Memory B cell (primary cell): ENCODE data around the gene SMARCA4.

Source experiments
- ATAC-seq: fragments of 150-1000 bp; cut with Tn5 transposase; 2 replicates; pipeline ENCODE4 v1.10.0; 2021; ENCODE audit warnings: low read depth, mild to moderate bottlenecking, moderate library complexity
- DNase-seq, 2 donors: peaks; one replicate each; pipeline ENCODE4 v3.0.0; 2022; ENCODE audit warnings: low spot score in 2 of 2
- H3K27ac Mint-ChIP-seq: one replicate; pipeline ENCODE4 v1.8.0; 2022; ENCODE audit warnings: mild to moderate bottlenecking, moderate library complexity, mixed read lengths
- H3K27me3 Mint-ChIP-seq: one replicate; pipeline ENCODE4 v1.8.0; 2022; ENCODE audit warnings: mixed read lengths
- H3K36me3 Mint-ChIP-seq: one replicate; pipeline ENCODE4 v1.8.0; 2022; ENCODE audit warnings: mild to moderate bottlenecking, mixed read lengths
- H3K4me1 Mint-ChIP-seq: one replicate; pipeline ENCODE4 v1.8.0; 2022; ENCODE audit warnings: mixed read lengths
- H3K4me3 Mint-ChIP-seq: one replicate; pipeline ENCODE4 v1.8.0; 2022; ENCODE audit warnings: mild to moderate bottlenecking, moderate library complexity, mixed read lengths
- H3K9me3 Mint-ChIP-seq: one replicate; pipeline ENCODE4 v1.8.0; 2022; ENCODE audit warnings: mixed read lengths

Gene SMARCA4

GRCh38 chr19:10998666-10999065 is 37.8 kb downstream of the SMARCA4 start:
- H3K9me3 Mint-ChIP-seq, result no peaks in the 10 kb centered on the region
- no peak overlapping the region for H3K27ac Mint-ChIP-seq
- ATAC-seq (no peak), DNase-seq (no peak)
- no peaks in the 10 kb centered on the region for H3K27me3 Mint-ChIP-seq
- no peak overlapping the region for H3K4me3 Mint-ChIP-seq
- no peaks in the 10 kb centered on the region for H3K4me1 Mint-ChIP-seq
- H3K36me3 Mint-ChIP-seq, result peaks cover 35% of the 10 kb centered on the region

GRCh38 chr19:11005521-11005920 is 44.7 kb downstream of the SMARCA4 start:
- no peak overlapping the region for H3K27ac Mint-ChIP-seq
- H3K4me3 Mint-ChIP-seq, result no peak overlapping the region
- no peaks in the 10 kb centered on the region for H3K27me3 Mint-ChIP-seq
- no peaks in the 10 kb centered on the region for H3K4me1 Mint-ChIP-seq
- H3K36me3 Mint-ChIP-seq, result peaks cover 41% of the 10 kb centered on the region
- ATAC-seq, result no peak
- H3K9me3 Mint-ChIP-seq, result no peaks in the 10 kb centered on the region
- DNase-seq, result no peak

- Mint-ChIP-seq H3K36me3 (peaks cover 41% of the 10 kb centered on the region), H3K4me3 (no peak overlapping the region), H3K27me3 (no peaks in the 10 kb centered on the region), H3K9me3 (no peaks in the 10 kb centered on the region), H3K27ac (no peak overlapping the region), H3K4me1 (no peaks in the 10 kb centered on the region)
- DNase-seq (no peak), ATAC-seq (no peak)
Observed at GRCh38 chr19:11007385-11007784, 46.6 kb downstream of the SMARCA4 start.

DNA sequence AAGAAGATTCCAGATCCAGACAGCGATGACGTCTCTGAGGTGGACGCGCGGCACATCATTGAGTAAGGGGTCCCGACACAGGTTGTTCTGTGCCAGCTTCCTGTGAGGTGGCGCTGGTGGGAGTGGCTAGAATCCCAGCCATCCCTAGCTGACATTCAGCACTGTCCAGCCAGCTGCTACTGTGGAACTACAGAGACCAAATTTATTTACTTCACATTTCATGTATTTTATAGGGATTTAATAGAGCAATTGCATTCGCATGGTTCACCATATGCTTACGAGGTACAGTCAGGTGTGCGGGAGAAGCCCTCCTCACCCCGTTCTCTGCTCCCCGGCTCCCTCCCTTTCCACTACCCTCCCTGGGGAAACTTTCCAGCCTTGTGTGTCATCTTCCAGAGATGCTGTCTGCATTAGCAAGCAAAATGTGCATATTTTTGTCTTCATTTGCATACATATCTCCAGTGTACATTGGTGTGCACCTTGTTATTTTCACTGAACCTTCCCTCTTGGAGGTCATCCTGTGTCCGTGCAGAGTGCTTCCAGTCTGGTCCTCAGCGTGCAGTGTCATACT is 47.2 kb downstream of the SMARCA4 start:
- no peak for DNase-seq
- Mint-ChIP-seq H3K27ac (no peak overlapping the region), H3K36me3 (peaks cover 42% of the 10 kb centered on the region), H3K4me1 (no peaks in the 10 kb centered on the region), H3K4me3 (no peak overlapping the region), H3K9me3 (no peaks in the 10 kb centered on the region), H3K27me3 (no peaks in the 10 kb centered on the region)
- no peak for ATAC-seq

DNA sequence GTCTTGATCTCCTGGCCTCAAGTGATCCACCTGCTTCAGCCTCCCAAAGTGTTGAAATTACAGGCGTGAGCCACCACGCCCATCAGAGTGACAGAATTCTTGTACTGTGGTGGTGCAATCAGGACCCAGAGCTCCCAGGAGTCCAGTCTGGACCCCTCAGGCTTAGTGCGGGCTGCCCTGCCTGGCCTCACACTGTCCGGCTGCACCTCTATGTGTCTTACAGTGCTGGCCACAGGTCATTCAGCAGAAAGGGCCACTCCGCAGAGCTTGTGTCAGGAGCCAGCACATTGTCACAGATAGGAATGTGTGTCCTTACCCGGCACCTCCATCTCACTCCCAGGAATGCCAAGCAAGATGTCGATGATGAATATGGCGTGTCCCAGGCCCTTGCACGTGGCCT is 49.2 kb downstream of the SMARCA4 start:
- Mint-ChIP-seq H3K4me1 (no peaks in the 10 kb centered on the region), H3K27ac (no peak overlapping the region), H3K9me3 (no peaks in the 10 kb centered on the region), H3K4me3 (no peak overlapping the region), H3K27me3 (no peaks in the 10 kb centered on the region), H3K36me3 (peaks cover 40% of the 10 kb centered on the region)
- DNase-seq, result no peak
- ATAC-seq, result no peak

GRCh38 chr19:11012507-11012906 is 51.7 kb downstream of the SMARCA4 start:
- DNase-seq, result no peak
- H3K4me1 Mint-ChIP-seq, result no peaks in the 10 kb centered on the region
- H3K9me3 Mint-ChIP-seq, result no peaks in the 10 kb centered on the region
- H3K4me3 Mint-ChIP-seq, result no peak overlapping the region
- ATAC-seq, result no peak
- no peaks in the 10 kb centered on the region for H3K27me3 Mint-ChIP-seq
- H3K27ac Mint-ChIP-seq, result no peak overlapping the region
- H3K36me3 Mint-ChIP-seq, result peaks cover 46% of the 10 kb centered on the region

DNA sequence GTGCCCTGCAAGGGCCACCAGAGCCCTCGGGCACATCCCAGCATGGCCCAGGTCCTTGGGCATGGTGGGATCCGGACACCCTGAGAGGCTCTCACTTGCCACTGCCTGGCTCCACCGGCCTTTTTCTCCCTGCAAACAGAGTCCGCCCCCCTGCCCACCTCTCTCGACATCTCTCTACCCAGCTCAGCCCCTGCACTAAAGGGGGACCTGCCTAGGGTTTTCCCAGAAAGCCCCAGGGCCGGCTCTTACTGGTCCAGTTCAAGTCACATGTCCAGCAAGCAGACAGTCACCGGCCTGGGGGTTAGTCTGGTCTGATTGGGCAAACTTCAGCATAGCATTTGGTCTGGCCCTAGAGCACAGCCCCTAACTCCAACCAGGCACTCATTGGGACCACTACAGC is 52.9 kb downstream of the SMARCA4 start:
- H3K27ac Mint-ChIP-seq, result no peak overlapping the region
- H3K9me3 Mint-ChIP-seq, result no peaks in the 10 kb centered on the region
- DNase-seq (no peak), ATAC-seq (no peak)
- no peaks in the 10 kb centered on the region for H3K4me1 Mint-ChIP-seq
- H3K27me3 Mint-ChIP-seq, result no peaks in the 10 kb centered on the region
- no peak overlapping the region for H3K4me3 Mint-ChIP-seq
- peaks cover 50% of the 10 kb centered on the region for H3K36me3 Mint-ChIP-seq

- no peaks in the 10 kb centered on the region for H3K27me3 Mint-ChIP-seq
- DNase-seq, result no peak
- no peaks in the 10 kb centered on the region for H3K4me1 Mint-ChIP-seq
- H3K4me3 Mint-ChIP-seq, result no peak overlapping the region
- no peak overlapping the region for H3K27ac Mint-ChIP-seq
- ATAC-seq, result no peak
- no peaks in the 10 kb centered on the region for H3K9me3 Mint-ChIP-seq
- H3K36me3 Mint-ChIP-seq, result peaks cover 53% of the 10 kb centered on the region
Observed at GRCh38 chr19:11014403-11014911, 53.6 kb downstream of the SMARCA4 start.

DNA sequence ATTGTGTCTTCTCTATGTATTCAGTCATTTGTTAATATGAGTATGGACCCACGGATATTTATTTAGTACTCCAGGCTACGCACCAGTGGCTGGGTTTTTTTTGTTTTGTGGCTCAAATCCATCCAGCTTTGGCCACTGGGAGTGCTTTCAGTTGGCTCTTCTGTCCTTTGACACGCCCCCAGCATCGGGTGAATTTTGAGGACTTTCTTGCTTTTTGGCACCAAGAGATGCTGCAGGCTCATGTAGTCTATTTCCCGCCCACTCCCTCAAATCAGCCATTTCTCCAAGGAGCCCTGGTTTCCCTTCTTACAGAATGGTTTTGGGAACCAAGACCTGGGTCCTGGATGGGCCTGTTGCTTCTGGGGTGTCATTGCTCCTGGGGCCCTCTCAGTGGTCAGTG is 55.8 kb downstream of the SMARCA4 start:
- H3K36me3 Mint-ChIP-seq, result peaks cover 60% of the 10 kb centered on the region
- H3K4me3 Mint-ChIP-seq, result no peak overlapping the region
- no peaks in the 10 kb centered on the region for H3K27me3 Mint-ChIP-seq
- no peaks in the 10 kb centered on the region for H3K9me3 Mint-ChIP-seq
- no peaks in the 10 kb centered on the region for H3K4me1 Mint-ChIP-seq
- no peak overlapping the region for H3K27ac Mint-ChIP-seq
- ATAC-seq, result no peak
- no peak for DNase-seq

DNA sequence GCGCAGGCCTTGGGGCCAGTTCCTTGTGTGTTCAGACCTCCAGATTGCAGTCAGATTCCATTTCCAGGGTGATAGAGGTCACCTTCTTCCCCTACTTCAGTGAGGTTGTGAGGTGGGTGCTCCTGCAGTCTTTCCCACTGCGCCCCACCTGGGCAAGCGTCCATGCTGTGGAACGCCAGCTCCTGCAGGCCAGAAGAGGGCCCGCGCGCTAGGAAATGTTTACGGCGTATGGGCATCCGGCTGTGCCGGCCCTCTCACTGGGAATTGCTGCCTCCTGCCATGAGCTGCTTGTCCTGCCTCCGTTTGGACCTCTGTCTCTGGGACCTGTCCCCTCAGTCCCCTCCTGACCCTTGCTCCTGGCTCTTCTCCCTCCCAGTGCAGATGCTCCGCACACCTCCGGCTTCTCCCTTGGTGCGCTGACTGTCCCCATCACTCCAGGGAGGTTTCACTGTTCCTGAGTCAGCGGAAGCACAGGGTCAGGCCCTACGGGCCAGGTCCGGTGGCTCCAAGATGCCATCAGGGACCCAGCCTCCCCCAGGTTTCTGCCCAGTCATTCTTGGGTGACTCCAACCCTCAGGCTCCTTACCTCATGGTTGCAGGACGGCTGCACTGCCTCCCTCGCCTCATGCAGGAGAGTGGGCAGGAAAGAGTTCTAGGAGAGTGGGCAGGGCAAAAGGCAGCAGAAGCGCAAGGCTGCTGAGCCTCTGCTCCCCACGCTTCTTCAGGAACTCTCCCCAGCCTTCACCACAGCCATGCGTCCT is 56.6 kb downstream of the SMARCA4 start:
- Mint-ChIP-seq H3K27me3 (no peaks in the 10 kb centered on the region), H3K4me1 (no peaks in the 10 kb centered on the region), H3K4me3 (no peak overlapping the region), H3K27ac (no peak overlapping the region), H3K36me3 (peaks cover 59% of the 10 kb centered on the region), H3K9me3 (no peaks in the 10 kb centered on the region)
- DNase-seq (no peak), ATAC-seq (no peak)

GRCh38 chr19:11018179-11018578 is 57.3 kb downstream of the SMARCA4 start:
- Mint-ChIP-seq H3K36me3 (peaks cover 53% of the 10 kb centered on the region), H3K27me3 (no peaks in the 10 kb centered on the region), H3K9me3 (no peaks in the 10 kb centered on the region), H3K27ac (no peak overlapping the region), H3K4me3 (no peak overlapping the region), H3K4me1 (no peaks in the 10 kb centered on the region)
- no peak for DNase-seq
- ATAC-seq, result no peak

- H3K4me3 Mint-ChIP-seq, result no peak overlapping the region
- H3K9me3 Mint-ChIP-seq, result no peaks in the 10 kb centered on the region
- peaks cover 50% of the 10 kb centered on the region for H3K36me3 Mint-ChIP-seq
- H3K27ac Mint-ChIP-seq, result no peak overlapping the region
- no peaks in the 10 kb centered on the region for H3K4me1 Mint-ChIP-seq
- DNase-seq (no peak), ATAC-seq (no peak)
- H3K27me3 Mint-ChIP-seq, result no peaks in the 10 kb centered on the region
Observed at GRCh38 chr19:11018763-11019162, 57.9 kb downstream of the SMARCA4 start.

GRCh38 chr19:11019262-11019661 is 58.4 kb downstream of the SMARCA4 start:
- Mint-ChIP-seq H3K9me3 (no peaks in the 10 kb centered on the region), H3K27me3 (no peaks in the 10 kb centered on the region), H3K4me1 (no peaks in the 10 kb centered on the region), H3K4me3 (no peak overlapping the region), H3K27ac (no peak overlapping the region), H3K36me3 (peaks cover 52% of the 10 kb centered on the region)
- ATAC-seq (no peak), DNase-seq (no peak)

DNA sequence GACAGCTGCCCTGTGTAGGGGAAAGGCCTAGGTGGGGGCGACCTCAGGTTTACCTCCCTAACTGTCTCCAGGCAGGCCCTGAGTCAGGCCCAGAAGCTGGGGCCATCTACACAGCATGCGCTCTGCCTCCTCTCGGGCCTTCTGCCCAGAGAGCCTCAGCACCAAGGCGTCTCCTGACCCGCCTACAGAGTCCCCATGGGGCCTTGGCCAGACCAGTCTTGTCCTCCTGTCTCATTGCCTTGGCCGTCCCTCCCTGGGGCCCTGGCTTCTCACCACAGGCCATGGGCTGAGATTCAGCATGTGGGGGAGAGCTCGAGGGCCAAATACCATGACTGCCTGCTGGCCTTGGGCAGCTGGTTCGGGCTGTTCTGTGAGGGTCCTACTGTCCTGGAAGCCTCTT is 59.0 kb downstream of the SMARCA4 start:
- H3K4me1 Mint-ChIP-seq, result no peaks in the 10 kb centered on the region
- DNase-seq (no peak), ATAC-seq (no peak)
- no peaks in the 10 kb centered on the region for H3K27me3 Mint-ChIP-seq
- H3K9me3 Mint-ChIP-seq, result no peaks in the 10 kb centered on the region
- no peak overlapping the region for H3K27ac Mint-ChIP-seq
- peaks cover 49% of the 10 kb centered on the region for H3K36me3 Mint-ChIP-seq
- no peak overlapping the region for H3K4me3 Mint-ChIP-seq

DNA sequence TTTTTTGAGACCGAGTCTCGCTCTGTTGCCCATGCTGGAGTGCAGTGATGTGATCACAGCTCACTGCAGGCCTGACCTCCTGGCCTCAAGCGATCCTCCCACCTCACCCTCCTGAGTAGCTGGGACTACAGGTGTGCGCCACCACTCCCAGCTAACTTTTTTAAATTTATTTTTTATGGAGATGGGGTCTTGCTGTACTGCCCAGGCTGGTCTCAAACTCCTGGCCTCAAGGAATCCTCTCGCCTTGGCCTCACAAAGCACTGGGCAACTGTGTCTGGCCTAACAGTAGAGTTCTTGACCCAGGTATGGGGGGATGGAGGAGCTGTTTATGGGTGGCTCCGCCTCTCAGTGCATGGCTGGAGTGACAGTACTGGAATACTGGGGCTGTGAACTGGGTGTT is 59.6 kb downstream of the SMARCA4 start:
- Mint-ChIP-seq H3K4me3 (no peak overlapping the region), H3K27ac (no peak overlapping the region), H3K9me3 (no peaks in the 10 kb centered on the region), H3K36me3 (peaks cover 45% of the 10 kb centered on the region), H3K4me1 (no peaks in the 10 kb centered on the region), H3K27me3 (no peaks in the 10 kb centered on the region)
- DNase-seq (no peak), ATAC-seq (no peak)
